ENCODE measurements around the gene WDR54. TPM values are rescaled to one million over a fixed set of nuclear protein-coding genes. Genes with fewer than 3 reads are reported as not detected.

WDR54 gene
- total and polyA plus RNA-seq, 4 donors, result 15.4 to 42.3 (median 32.0) TPM

DNA sequence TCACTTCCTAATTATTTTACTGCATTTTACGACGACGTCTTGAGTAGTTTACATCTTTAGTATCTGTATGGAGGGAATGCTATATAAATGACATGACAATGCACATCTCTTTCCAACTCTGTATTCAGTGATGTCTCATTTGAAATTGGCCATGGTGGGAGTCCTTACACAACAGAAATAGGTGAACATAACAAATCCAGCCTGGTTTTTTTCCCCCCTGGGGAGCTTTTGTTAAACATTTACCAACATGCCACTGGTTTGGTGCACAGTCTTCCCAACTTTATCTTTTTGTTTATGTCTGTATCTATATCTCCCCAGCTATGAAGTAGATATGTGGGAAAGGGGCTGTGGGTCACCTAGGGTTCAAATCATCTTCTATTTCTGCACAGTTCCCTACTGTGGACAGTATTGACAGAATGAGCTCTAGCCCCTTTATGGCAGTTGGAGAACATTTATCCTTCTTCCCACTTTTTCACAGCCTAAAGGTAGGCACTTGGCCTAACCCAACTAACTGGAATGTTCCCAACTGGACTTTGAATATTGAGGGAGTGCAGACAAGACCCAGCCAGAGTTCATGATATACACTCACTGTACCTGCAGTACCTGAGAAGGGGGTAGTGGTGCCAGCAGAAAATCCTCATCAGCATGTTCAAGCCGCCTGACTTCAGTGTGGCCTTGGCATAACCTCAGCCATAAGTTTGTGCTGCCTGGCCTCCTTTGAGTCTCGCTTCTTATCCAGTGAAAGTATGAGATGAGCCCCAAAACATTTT, 25.9 kb downstream of the WDR54 start:
- no peaks in the 10 kb centered on the region for H3K27me3 ChIP-seq (ENCODE audit: control insufficient read depth in 3 of 3, insufficient read depth in 3 of 3, low read length in 2 of 3)
- no peak overlapping the region for H3K4me3 ChIP-seq
- DNase-seq, result no peak
- H3K4me1 ChIP-seq (ENCODE audit: control insufficient read depth in 5 of 5, insufficient read depth in 5 of 5, low read length in 5 of 5), result peaks cover 0 to 13% (median 3%) of the 10 kb centered on the region in 5 donors
- no peak overlapping the region for H3K27ac ChIP-seq (ENCODE audit: low read depth in 1 of 2, low read length in 1 of 2)
- no peaks in the 10 kb centered on the region for H3K36me3 ChIP-seq (ENCODE audit: control insufficient read depth in 4 of 4, insufficient read depth in 4 of 4, low read length in 4 of 4)
- H3K9ac ChIP-seq (ENCODE audit: insufficient read depth in 1 of 2, low read length in 2 of 2), result no peak overlapping the region
- WGBS, 2 donors, result 88 to 94% methylated on average over 5 of the region's 5 CpGs
- no peak for ATAC-seq (ENCODE audit: insufficient read depth, low FRiP score)
- TF ChIP-seq CTCF (IDR thresholded peaks at IDR 0.05; ENCODE audit: control extremely low read depth, extremely low read depth), result no peak
- no peaks in the 10 kb centered on the region for H3K9me3 ChIP-seq (ENCODE audit: control insufficient read depth in 4 of 4, insufficient read depth in 3 of 4, low read length in 3 of 4)

- no peak for ATAC-seq (ENCODE audit: insufficient read depth, low FRiP score)
- DNase-seq, result no peak
- TF ChIP-seq CTCF (IDR thresholded peaks at IDR 0.05; ENCODE audit: control extremely low read depth, extremely low read depth), result no peak
- H3K9me3 ChIP-seq (ENCODE audit: control insufficient read depth in 4 of 4, insufficient read depth in 3 of 4, low read length in 3 of 4), result no peaks in the 10 kb centered on the region
- H3K4me1 ChIP-seq (ENCODE audit: control insufficient read depth in 5 of 5, insufficient read depth in 5 of 5, low read length in 5 of 5), result peaks cover 0 to 12% (median 3%) of the 10 kb centered on the region in 5 donors
- H3K4me3 ChIP-seq, result no peak overlapping the region
- WGBS, 2 donors, result 87 to 88% methylated on average over 2 of the region's 2 CpGs
- no peak overlapping the region for H3K27ac ChIP-seq (ENCODE audit: low read depth in 1 of 2, low read length in 1 of 2)
- no peaks in the 10 kb centered on the region for H3K36me3 ChIP-seq (ENCODE audit: control insufficient read depth in 4 of 4, insufficient read depth in 4 of 4, low read length in 4 of 4)
- no peak overlapping the region for H3K9ac ChIP-seq (ENCODE audit: insufficient read depth in 1 of 2, low read length in 2 of 2)
- no peaks in the 10 kb centered on the region for H3K27me3 ChIP-seq (ENCODE audit: control insufficient read depth in 3 of 3, insufficient read depth in 3 of 3, low read length in 2 of 3)
Measured at GRCh38 chr2:74448771-74449170, 27.2 kb downstream of the WDR54 start.

DNA sequence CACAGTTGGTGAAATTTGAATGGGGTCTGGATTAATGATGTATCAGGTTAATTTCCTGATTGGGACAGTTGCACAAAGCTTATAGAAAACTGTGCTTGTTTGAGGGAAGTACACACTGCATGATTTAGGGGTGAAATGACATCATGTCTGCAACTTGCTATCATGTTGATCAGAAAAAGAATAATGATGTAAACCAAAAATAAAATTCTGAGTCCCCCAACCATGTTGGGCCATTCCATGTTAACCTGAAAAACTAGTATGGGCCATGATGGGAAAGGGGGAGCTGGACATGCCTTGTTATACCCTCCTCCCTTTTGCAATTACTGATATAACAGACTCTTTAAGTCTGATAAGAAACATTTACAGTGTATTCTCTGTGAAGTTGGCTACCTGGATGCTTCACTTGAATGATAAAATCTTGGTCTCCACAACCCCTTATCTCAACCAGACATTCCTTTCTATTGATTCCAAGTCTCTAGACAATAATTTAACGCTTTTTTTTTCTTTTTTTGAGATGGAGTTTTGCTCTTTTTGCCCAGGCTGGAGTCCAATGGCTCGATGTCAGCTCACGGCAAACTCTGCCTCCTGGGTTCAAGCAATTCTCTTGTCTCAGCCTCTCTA, 29.1 kb downstream of the WDR54 start:
- H3K27me3 ChIP-seq (ENCODE audit: control insufficient read depth in 3 of 3, insufficient read depth in 3 of 3, low read length in 2 of 3), result no peaks in the 10 kb centered on the region
- ATAC-seq (ENCODE audit: insufficient read depth, low FRiP score) (no peak), DNase-seq (no peak)
- H3K9ac ChIP-seq (ENCODE audit: insufficient read depth in 1 of 2, low read length in 2 of 2), result no peak overlapping the region
- peaks cover 0 to 12% (median 4%) of the 10 kb centered on the region in 5 donors for H3K4me1 ChIP-seq (ENCODE audit: control insufficient read depth in 5 of 5, insufficient read depth in 5 of 5, low read length in 5 of 5)
- H3K9me3 ChIP-seq (ENCODE audit: control insufficient read depth in 4 of 4, insufficient read depth in 3 of 4, low read length in 3 of 4), result no peaks in the 10 kb centered on the region
- H3K36me3 ChIP-seq (ENCODE audit: control insufficient read depth in 4 of 4, insufficient read depth in 4 of 4, low read length in 4 of 4), result no peaks in the 10 kb centered on the region
- H3K4me3 ChIP-seq, result no peak overlapping the region
- TF ChIP-seq CTCF (IDR thresholded peaks at IDR 0.05; ENCODE audit: control extremely low read depth, extremely low read depth), result no peak
- no peak overlapping the region for H3K27ac ChIP-seq (ENCODE audit: low read depth in 1 of 2, low read length in 1 of 2)
- 80 to 97% methylated on average over 3 of the region's 3 CpGs for WGBS, 2 donors
